Measurements from ENCODE around the gene ESYT1. TPM values are rescaled to one million over a fixed set of nuclear protein-coding genes. Genes with fewer than 3 reads are reported as not detected.

The ESYT1 gene
- total and polyA plus RNA-seq, 2 donors (not counting 1 experiment from before 2014, with no cell fraction given): 182 to 446 TPM

GRCh38 chr12:56103066-56103711 is 24.9 kb upstream of the ESYT1 start:
- Histone ChIP-seq H4K20me1 (ENCODE audit: control insufficient read depth, extremely low read depth, insufficient read depth, low read length) (no peaks in the 10 kb centered on the region), H3K79me2 (ENCODE audit: control insufficient read depth, insufficient read depth, low read length) (peaks cover 31% of the 10 kb centered on the region), H3K4me2 (ENCODE audit: extremely low read depth, insufficient read depth, low read length) (peak overlapping the region; percentile 42), H3K36me3 (ENCODE audit: control insufficient read depth, insufficient read depth, low read length) (peaks cover 2% of the 10 kb centered on the region), H3K9me3 (ENCODE audit: control insufficient read depth, insufficient read depth, low read depth, low read length) (no peaks in the 10 kb centered on the region), H2AFZ (ENCODE audit: low read length) (no peak overlapping the region), H3K27me3 (ENCODE audit: control insufficient read depth, insufficient read depth, low read length) (no peaks in the 10 kb centered on the region), H3K4me3 (replicated peaks in 1 of 4; ENCODE audit: control extremely low read depth in 1 of 4, insufficient read depth in 1 of 4, low read depth in 3 of 4, low read length in 4 of 4) (peak overlapping the region; percentile 50 to 94 (median 70)), H3K4me1 (ENCODE audit: control insufficient read depth, extremely low read depth, insufficient read depth, low read length) (peaks cover 5% of the 10 kb centered on the region), H3K27ac (ENCODE audit: insufficient read depth, low read length) (no peak overlapping the region), H3K9ac (ENCODE audit: insufficient read depth, low read length) (no peak overlapping the region)
- DNase-seq (ENCODE audit: low read depth in 2 of 2): no peak
- TF ChIP-seq, protein P1, sequence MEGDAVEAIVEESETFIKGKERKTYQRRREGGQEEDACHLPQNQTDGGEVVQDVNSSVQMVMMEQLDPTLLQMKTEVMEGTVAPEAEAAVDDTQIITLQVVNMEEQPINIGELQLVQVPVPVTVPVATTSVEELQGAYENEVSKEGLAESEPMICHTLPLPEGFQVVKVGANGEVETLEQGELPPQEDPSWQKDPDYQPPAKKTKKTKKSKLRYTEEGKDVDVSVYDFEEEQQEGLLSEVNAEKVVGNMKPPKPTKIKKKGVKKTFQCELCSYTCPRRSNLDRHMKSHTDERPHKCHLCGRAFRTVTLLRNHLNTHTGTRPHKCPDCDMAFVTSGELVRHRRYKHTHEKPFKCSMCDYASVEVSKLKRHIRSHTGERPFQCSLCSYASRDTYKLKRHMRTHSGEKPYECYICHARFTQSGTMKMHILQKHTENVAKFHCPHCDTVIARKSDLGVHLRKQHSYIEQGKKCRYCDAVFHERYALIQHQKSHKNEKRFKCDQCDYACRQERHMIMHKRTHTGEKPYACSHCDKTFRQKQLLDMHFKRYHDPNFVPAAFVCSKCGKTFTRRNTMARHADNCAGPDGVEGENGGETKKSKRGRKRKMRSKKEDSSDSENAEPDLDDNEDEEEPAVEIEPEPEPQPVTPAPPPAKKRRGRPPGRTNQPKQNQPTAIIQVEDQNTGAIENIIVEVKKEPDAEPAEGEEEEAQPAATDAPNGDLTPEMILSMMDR (conservative IDR thresholded peaks at IDR 0.05 in 1 of 2, IDR thresholded peaks at IDR 0.05 in 1 of 2; ENCODE audit: low read depth in 1 of 2, low read length in 2 of 2): no peak
- no peak for TF ChIP-seq EZH2 (IDR thresholded peaks at IDR 0.05; ENCODE audit: low read length, missing control alignments)

DNA sequence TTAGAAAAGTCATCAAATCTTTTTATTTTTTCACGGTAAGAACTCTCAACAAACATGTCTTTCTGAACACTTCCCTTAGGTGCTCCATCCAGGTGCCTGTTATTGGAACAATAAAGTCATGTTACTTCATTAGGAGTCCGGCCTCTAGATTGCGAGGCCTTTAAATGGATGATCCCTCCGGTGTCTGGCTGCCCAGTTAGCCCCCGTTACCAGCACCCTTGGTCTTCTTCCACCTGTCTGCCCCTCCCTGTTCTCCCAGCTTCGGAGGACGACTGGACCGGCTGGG is 24.3 kb upstream of the ESYT1 start:
- peaks cover 5% of the 10 kb centered on the region for H3K4me1 ChIP-seq (ENCODE audit: control insufficient read depth, extremely low read depth, insufficient read depth, low read length)
- peaks cover 31% of the 10 kb centered on the region for H3K79me2 ChIP-seq (ENCODE audit: control insufficient read depth, insufficient read depth, low read length)
- H3K9ac ChIP-seq (ENCODE audit: insufficient read depth, low read length): peak overlapping the region; percentile 11
- no peak for DNase-seq (ENCODE audit: low read depth in 2 of 2)
- peak overlapping the region; percentile 42 for H3K4me2 ChIP-seq (ENCODE audit: extremely low read depth, insufficient read depth, low read length)
- H3K27ac ChIP-seq (ENCODE audit: insufficient read depth, low read length): no peak overlapping the region
- peaks cover 7% of the 10 kb centered on the region for H3K36me3 ChIP-seq (ENCODE audit: control insufficient read depth, insufficient read depth, low read length)
- H3K4me3 ChIP-seq (replicated peaks in 1 of 4; ENCODE audit: control extremely low read depth in 1 of 4, insufficient read depth in 1 of 4, low read depth in 3 of 4, low read length in 4 of 4): peak overlapping the region; percentile 50 to 94 (median 70)
- no peak for TF ChIP-seq EZH2 (IDR thresholded peaks at IDR 0.05; ENCODE audit: low read length, missing control alignments)
- TF ChIP-seq, protein P1 (conservative IDR thresholded peaks at IDR 0.05 in 1 of 2, IDR thresholded peaks at IDR 0.05 in 1 of 2; ENCODE audit: low read depth in 1 of 2, low read length in 2 of 2): no peak
- H4K20me1 ChIP-seq (ENCODE audit: control insufficient read depth, extremely low read depth, insufficient read depth, low read length): no peaks in the 10 kb centered on the region
- H3K9me3 ChIP-seq (ENCODE audit: control insufficient read depth, insufficient read depth, low read depth, low read length): no peaks in the 10 kb centered on the region
- H2AFZ ChIP-seq (ENCODE audit: low read length): peak overlapping the region; percentile 83
- H3K27me3 ChIP-seq (ENCODE audit: control insufficient read depth, insufficient read depth, low read length): no peaks in the 10 kb centered on the region

GRCh38 chr12:56104109-56104814 is 23.8 kb upstream of the ESYT1 start, which contains the start of gene PA2G4:
PA2G4 (plus strand) TSS chr12:56104559; CDS start chr12:56104738, 179 bp downstream.
- Histone ChIP-seq H3K27me3 (ENCODE audit: control insufficient read depth, insufficient read depth, low read length) (no peaks in the 10 kb centered on the region), H3K4me1 (ENCODE audit: control insufficient read depth, extremely low read depth, insufficient read depth, low read length) (peaks cover 5% of the 10 kb centered on the region), H3K27ac (ENCODE audit: insufficient read depth, low read length) (peak within 1 kb of the TSS; percentile 92), H4K20me1 (ENCODE audit: control insufficient read depth, extremely low read depth, insufficient read depth, low read length) (no peaks in the 10 kb centered on the region), H3K9ac (ENCODE audit: insufficient read depth, low read length) (peak within 1 kb of the TSS; percentile 91), H3K36me3 (ENCODE audit: control insufficient read depth, insufficient read depth, low read length) (peaks cover 7% of the 10 kb centered on the region), H3K4me3 (replicated peaks in 1 of 4; ENCODE audit: control extremely low read depth in 1 of 4, insufficient read depth in 1 of 4, low read depth in 3 of 4, low read length in 4 of 4) (peak within 1 kb of the TSS; percentile 86 to 98 (median 93)), H2AFZ (ENCODE audit: low read length) (peak within 1 kb of the TSS; percentile 85), H3K79me2 (ENCODE audit: control insufficient read depth, insufficient read depth, low read length) (peaks cover 31% of the 10 kb centered on the region), H3K9me3 (ENCODE audit: control insufficient read depth, insufficient read depth, low read depth, low read length) (no peaks in the 10 kb centered on the region), H3K4me2 (ENCODE audit: extremely low read depth, insufficient read depth, low read length) (peak within 1 kb of the TSS; percentile 76)
- TF ChIP-seq EZH2 (IDR thresholded peaks at IDR 0.05; ENCODE audit: low read length, missing control alignments): no peak
- TF ChIP-seq, protein P1 (conservative IDR thresholded peaks at IDR 0.05 in 1 of 2, IDR thresholded peaks at IDR 0.05 in 1 of 2; ENCODE audit: low read depth in 1 of 2, low read length in 2 of 2): no peak
- peak; percentile 98 to 99 for DNase-seq (ENCODE audit: low read depth in 2 of 2)

All from fibroblast of lung (primary cell).